Activated naive CD4-positive, alpha-beta T cell treated with anti-CD3 and anti-CD28 coated beads, Interleukin-2, amount 50 U/mL, for 72 hours (primary cell): Measurements from ENCODE around the gene ATP2A2. TPM values are rescaled to one million over a fixed set of nuclear protein-coding genes. Genes with fewer than 3 reads are reported as not detected.
A peak's percentile ranks its signal among the peaks of the same experiment; 100 is the strongest.
"Not testable (repeated sequence)": the region's sequence is repeated elsewhere in the genome, so short reads cannot be mapped to it uniquely, and the experiment has no call there.

ENCODE experiments used
- ATAC-seq, 2 donors: fragments of 150-1000 bp; cut with Tn5 transposase; 2 replicates each; pipeline ENCODE4 v1.10.0; 2021; ENCODE audit warnings: mild to moderate bottlenecking in 2 of 2, moderate library complexity in 2 of 2
- DNase-seq, 2 donors: peaks; one replicate each; pipeline ENCODE4 v3.0.0; 2021 to 2022; ENCODE audit warnings: low spot score in 2 of 2
- H3K27ac Mint-ChIP-seq, 2 donors: one replicate each; pipeline ENCODE4 v1.8.0; 2022; ENCODE audit warnings: mild to moderate bottlenecking in 2 of 2, mixed read lengths in 2 of 2
- H3K36me3 Mint-ChIP-seq, 2 donors: one replicate each; pipeline ENCODE4 v1.8.0; 2022; ENCODE audit warnings: mixed read lengths in 2 of 2
- H3K9me3 Mint-ChIP-seq, 2 donors: one replicate each; pipeline ENCODE4 v1.8.0; 2022; ENCODE audit warnings: mixed read lengths in 2 of 2
- total RNA-seq, 2 donors: library from RNA; stranded (reverse); gene quantifications; one replicate each; pipeline ENCODE4 v1.2.3, GENCODE V29; 2022

The ATP2A2 gene
- total RNA-seq, 2 donors from 2014 or later = 121 to 132 TPM

GRCh38 chr12:110316861-110317260 is 35.8 kb downstream of the ATP2A2 start:
- ATAC-seq (peak in 1 of 2 donors; percentile 78), DNase-seq (no peak)
- Mint-ChIP-seq H3K27ac (peak overlapping the region; percentile 62 to 74), H3K36me3 (peaks cover 0 to 24% of the 10 kb centered on the region in 2 donors), H3K9me3 (no peaks in the 10 kb centered on the region)

- peaks cover 0 to 24% of the 10 kb centered on the region in 2 donors for H3K36me3 Mint-ChIP-seq
- H3K9me3 Mint-ChIP-seq = no peaks in the 10 kb centered on the region
- no peak overlapping the region for H3K27ac Mint-ChIP-seq
- DNase-seq (no peak), ATAC-seq (no peak)
These were observed 36.9 kb downstream of the ATP2A2 start for GRCh38 chr12:110317911-110318310.

GRCh38 chr12:110320550-110320949 is 39.5 kb downstream of the ATP2A2 start:
- H3K27ac Mint-ChIP-seq = no peak overlapping the region
- DNase-seq = no peak

GRCh38 chr12:110329710-110330109 is 48.7 kb downstream of the ATP2A2 start:
- Mint-ChIP-seq H3K9me3 (no peaks in the 10 kb centered on the region), H3K36me3 (peaks cover 6 to 11% of the 10 kb centered on the region in 2 donors), H3K27ac (no peak overlapping the region)
- no peak for DNase-seq
- no peak for ATAC-seq

More at GRCh38 chr12:110320550-110320949, 39.5 kb downstream of the ATP2A2 start:
- ATAC-seq = no peak
- H3K36me3 Mint-ChIP-seq = peaks cover 0 to 12% of the 10 kb centered on the region in 2 donors
- H3K9me3 Mint-ChIP-seq = no peaks in the 10 kb centered on the region

- no peak for ATAC-seq
- DNase-seq = no peak
- peak overlapping the region in 1 of 2 donors; percentile 36 for H3K27ac Mint-ChIP-seq
- H3K9me3 Mint-ChIP-seq = no peaks in the 10 kb centered on the region
- peaks cover 6 to 11% of the 10 kb centered on the region in 2 donors for H3K36me3 Mint-ChIP-seq
These were observed 49.1 kb downstream of the ATP2A2 start for GRCh38 chr12:110330124-110330523.

GRCh38 chr12:110330544-110330943 is 49.5 kb downstream of the ATP2A2 start:
- H3K36me3 Mint-ChIP-seq = peaks cover 6 to 11% of the 10 kb centered on the region in 2 donors
- ATAC-seq = no peak
- peak overlapping the region in 1 of 2 donors; percentile 90 for H3K27ac Mint-ChIP-seq
- no peaks in the 10 kb centered on the region for H3K9me3 Mint-ChIP-seq
- DNase-seq = no peak

- Mint-ChIP-seq H3K9me3 (no peaks in the 10 kb centered on the region), H3K27ac (no peak overlapping the region), H3K36me3 (peaks cover 8 to 14% of the 10 kb centered on the region in 2 donors)
- ATAC-seq (no peak), DNase-seq (no peak)
These were observed 52.2 kb downstream of the ATP2A2 start for GRCh38 chr12:110333201-110333600.

GRCh38 chr12:110335481-110336045 is 54.5 kb downstream of the ATP2A2 start:
- H3K27ac Mint-ChIP-seq = peak overlapping the region; percentile 50 to 81
- DNase-seq (no peak), ATAC-seq (no peak)
- peaks cover 19 to 21% of the 10 kb centered on the region in 2 donors for H3K36me3 Mint-ChIP-seq
- no peaks in the 10 kb centered on the region for H3K9me3 Mint-ChIP-seq

- Mint-ChIP-seq H3K27ac (peak overlapping the region; percentile 6 to 65), H3K36me3 (peaks cover 23 to 27% of the 10 kb centered on the region in 2 donors), H3K9me3 (no peaks in the 10 kb centered on the region)
- ATAC-seq = no peak
- no peak for DNase-seq
These were observed 57.1 kb downstream of the ATP2A2 start for GRCh38 chr12:110337912-110338710.

- H3K36me3 Mint-ChIP-seq = peaks cover 23 to 27% of the 10 kb centered on the region in 2 donors
- ATAC-seq = no peak
These were observed 57.7 kb downstream of the ATP2A2 start for GRCh38 chr12:110338754-110339153.

GRCh38 chr12:110339184-110339952 is 58.3 kb downstream of the ATP2A2 start:
- ATAC-seq (no peak), DNase-seq (no peak)
- H3K27ac Mint-ChIP-seq = peak overlapping the region; percentile 6 to 85
- peaks cover 23 to 27% of the 10 kb centered on the region in 2 donors for H3K36me3 Mint-ChIP-seq
- no peaks in the 10 kb centered on the region for H3K9me3 Mint-ChIP-seq

More at GRCh38 chr12:110338754-110339153, 57.7 kb downstream of the ATP2A2 start:
- H3K27ac Mint-ChIP-seq = peak overlapping the region; percentile 6 to 32
- no peak for DNase-seq
- no peaks in the 10 kb centered on the region for H3K9me3 Mint-ChIP-seq

- DNase-seq, H3K9me3 Mint-ChIP-seq, ATAC-seq: not testable (repeated sequence)
- Mint-ChIP-seq H3K27ac (peak overlapping the region in 1 of 2 donors; percentile 84), H3K36me3 (peaks cover 23 to 27% of the 10 kb centered on the region in 2 donors)
These were observed 59.2 kb downstream of the ATP2A2 start for GRCh38 chr12:110340261-110340660.

GRCh38 chr12:110340706-110341105 is 59.7 kb downstream of the ATP2A2 start:
- DNase-seq (no peak), ATAC-seq (peak in 1 of 2 donors; percentile 31)
- peak overlapping the region in 1 of 2 donors; percentile 84 for H3K27ac Mint-ChIP-seq
- no peaks in the 10 kb centered on the region for H3K9me3 Mint-ChIP-seq
- peaks cover 23 to 27% of the 10 kb centered on the region in 2 donors for H3K36me3 Mint-ChIP-seq

GRCh38 chr12:110342157-110342556 is 61.1 kb downstream of the ATP2A2 start:
- no peak overlapping the region for H3K27ac Mint-ChIP-seq
- no peaks in the 10 kb centered on the region for H3K9me3 Mint-ChIP-seq
- DNase-seq (no peak), ATAC-seq (no peak)
- H3K36me3 Mint-ChIP-seq = peaks cover 16 to 24% of the 10 kb centered on the region in 2 donors

- Mint-ChIP-seq H3K36me3 (peaks cover 14 to 28% of the 10 kb centered on the region in 2 donors), H3K9me3 (no peaks in the 10 kb centered on the region), H3K27ac (no peak overlapping the region)
- no peak for ATAC-seq
- DNase-seq = no peak
These were observed 62.1 kb downstream of the ATP2A2 start for GRCh38 chr12:110343114-110343513.

- Mint-ChIP-seq H3K36me3 (peaks cover 10 to 23% of the 10 kb centered on the region in 2 donors), H3K9me3 (no peaks in the 10 kb centered on the region), H3K27ac (peak overlapping the region; percentile 35 to 72)
- DNase-seq (no peak), ATAC-seq (no peak)
These were observed 62.9 kb downstream of the ATP2A2 start for GRCh38 chr12:110343736-110344555.
